ENCODE results near the gene ARHGAP8. TPM values are rescaled to one million over a fixed set of nuclear protein-coding genes. Genes with fewer than 3 reads are reported as not detected.

ARHGAP8 gene
- total and polyA plus RNA-seq, 10 of the 15 experiments (the other 5 are each of a cell fraction or from before 2014, with no cell fraction given): 0.33 TPM; not detected in 9

GRCh38 chr22:44736581-44737405, 15.6 kb upstream of the ARHGAP8 start:
- POLR2A ChIA-PET: no interaction called here
- Histone ChIP-seq H3K79me2 (ENCODE audit: control insufficient read depth, insufficient read depth, low read length) (no peaks in the 10 kb centered on the region), H3K27ac (ENCODE audit: control insufficient read depth, insufficient read depth) (no peak overlapping the region), H4K20me1 (ENCODE audit: control insufficient read depth, insufficient read depth) (no peaks in the 10 kb centered on the region), H3K4me3 (no peak overlapping the region), H3K27me3 (replicated peaks in 1 of 2; ENCODE audit: control insufficient read depth in 2 of 2, insufficient read depth in 2 of 2, low read length in 1 of 2) (no peaks in the 10 kb centered on the region), H3K9me3 (replicated peaks; ENCODE audit: control insufficient read depth, insufficient read depth, low read length) (no peaks in the 10 kb centered on the region), H2AFZ (ENCODE audit: control insufficient read depth, low read depth, low read length) (no peak overlapping the region), H3K4me1 (ENCODE audit: control insufficient read depth, insufficient read depth, low read length) (no peaks in the 10 kb centered on the region), H3K9ac (ENCODE audit: control insufficient read depth, insufficient read depth, low read length) (no peak overlapping the region), H3K4me2 (ENCODE audit: control insufficient read depth, insufficient read depth) (no peak overlapping the region), H3K36me3 (ENCODE audit: control insufficient read depth in 2 of 2, insufficient read depth in 2 of 2, low read length in 1 of 2) (no peaks in the 10 kb centered on the region)
- no TSS peak for BruUV-seq (replicated peaks)
- 53% methylated on average over 42 of the region's 52 CpGs for WGBS (ENCODE audit: insufficient coverage, insufficient replicate concordance, low lambda C conversion rate, missing lambda C conversion rate)
- no peak for ATAC-seq
- in situ Hi-C loops (cut with MboI): loop anchor here (5.0 kb wide), 1 partner anchor 39 kb away; no protein-coding TSS in a partner anchor
- RAD21 ChIA-PET (ENCODE audit: unreplicated experiment): interaction anchor here (2.1 kb wide), 1 partner anchor 41 kb away, joined by 8 read pairs; no protein-coding TSS in a partner anchor
- FAIRE-seq: no peak
- SMC1A ChIA-PET (ENCODE audit: uncharacterized antibody, unreplicated experiment): interaction anchor here (2.1 kb wide), 1 partner anchor 38 kb away, joined by 6 read pairs; no protein-coding TSS in a partner anchor
- TF ChIP-seq ZNF687 (IDR thresholded peaks at IDR 0.05) (no peak), TCF12 (IDR thresholded peaks at IDR 0.05; ENCODE audit: low read depth, low read length) (no peak), ASH2L (IDR thresholded peaks at IDR 0.05; ENCODE audit: borderline replicate concordance, low read depth) (no peak), CBX3 (IDR thresholded peaks at IDR 0.05; ENCODE audit: borderline replicate concordance, low read depth) (no peak), CBFB (IDR thresholded peaks at IDR 0.05; ENCODE audit: low read depth) (no peak), CREM (IDR thresholded peaks at IDR 0.05; ENCODE audit: low read depth) (no peak), NKRF (conservative IDR thresholded peaks at IDR 0.05) (no peak), PRDM15 (CRISPR knock-in tag; IDR thresholded peaks at IDR 0.05) (no peak)
- CTCF ChIA-PET: interaction anchor here (0.7 to 3.4 kb wide), 4 partner anchors 17 to 54 kb away, joined by 3 to 45 read pairs (median 17); no protein-coding TSS in a partner anchor
- no peak for DNase-seq (ENCODE audit: low read depth, low spot score)
- intact Hi-C loops (cut with micrococcal nuclease; ENCODE audit: unreplicated experiment): no loop called here

All from GM12878 (cell line).